ENCODE data around the gene OSBPL7.
"Not testable (repeated sequence)": the region's sequence is repeated elsewhere in the genome, so short reads cannot be mapped to it uniquely, and the experiment has no call there.

The OSBPL7 gene

DNA sequence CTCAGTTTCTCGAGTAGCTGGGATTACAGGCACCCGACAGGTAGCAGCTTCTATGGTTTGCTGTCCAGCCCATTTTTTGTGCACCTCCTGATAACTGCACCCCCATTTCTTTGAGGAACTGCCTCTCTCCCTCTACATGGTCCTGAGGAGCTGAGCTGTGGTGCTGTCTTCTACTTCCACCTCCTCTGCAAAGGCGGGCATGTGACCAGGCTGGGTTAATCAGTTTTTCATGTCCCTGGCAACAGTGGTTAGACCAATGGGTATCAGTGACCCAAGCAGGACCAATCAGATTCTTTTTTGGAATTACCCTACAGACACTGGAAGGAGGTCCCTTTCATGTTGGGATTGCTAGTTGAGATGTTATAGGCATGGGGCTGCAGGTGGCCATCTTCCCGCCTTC lies 47.3 kb downstream of the OSBPL7 start:
- no peak for DNase-seq (ENCODE audit: low spot score)
- Histone ChIP-seq H3K4me3 (no peak overlapping the region), H3K27ac (no peak overlapping the region)
- TF ChIP-seq, protein P1, sequence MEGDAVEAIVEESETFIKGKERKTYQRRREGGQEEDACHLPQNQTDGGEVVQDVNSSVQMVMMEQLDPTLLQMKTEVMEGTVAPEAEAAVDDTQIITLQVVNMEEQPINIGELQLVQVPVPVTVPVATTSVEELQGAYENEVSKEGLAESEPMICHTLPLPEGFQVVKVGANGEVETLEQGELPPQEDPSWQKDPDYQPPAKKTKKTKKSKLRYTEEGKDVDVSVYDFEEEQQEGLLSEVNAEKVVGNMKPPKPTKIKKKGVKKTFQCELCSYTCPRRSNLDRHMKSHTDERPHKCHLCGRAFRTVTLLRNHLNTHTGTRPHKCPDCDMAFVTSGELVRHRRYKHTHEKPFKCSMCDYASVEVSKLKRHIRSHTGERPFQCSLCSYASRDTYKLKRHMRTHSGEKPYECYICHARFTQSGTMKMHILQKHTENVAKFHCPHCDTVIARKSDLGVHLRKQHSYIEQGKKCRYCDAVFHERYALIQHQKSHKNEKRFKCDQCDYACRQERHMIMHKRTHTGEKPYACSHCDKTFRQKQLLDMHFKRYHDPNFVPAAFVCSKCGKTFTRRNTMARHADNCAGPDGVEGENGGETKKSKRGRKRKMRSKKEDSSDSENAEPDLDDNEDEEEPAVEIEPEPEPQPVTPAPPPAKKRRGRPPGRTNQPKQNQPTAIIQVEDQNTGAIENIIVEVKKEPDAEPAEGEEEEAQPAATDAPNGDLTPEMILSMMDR (IDR thresholded peaks at IDR 0.05), result no peak

- not testable (repeated sequence) for DNase-seq (ENCODE audit: low spot score); H3K27ac ChIP-seq; H3K4me3 ChIP-seq
Observed at GRCh38 chr17:47773649-47774048, 47.9 kb downstream of the OSBPL7 start.

DNA sequence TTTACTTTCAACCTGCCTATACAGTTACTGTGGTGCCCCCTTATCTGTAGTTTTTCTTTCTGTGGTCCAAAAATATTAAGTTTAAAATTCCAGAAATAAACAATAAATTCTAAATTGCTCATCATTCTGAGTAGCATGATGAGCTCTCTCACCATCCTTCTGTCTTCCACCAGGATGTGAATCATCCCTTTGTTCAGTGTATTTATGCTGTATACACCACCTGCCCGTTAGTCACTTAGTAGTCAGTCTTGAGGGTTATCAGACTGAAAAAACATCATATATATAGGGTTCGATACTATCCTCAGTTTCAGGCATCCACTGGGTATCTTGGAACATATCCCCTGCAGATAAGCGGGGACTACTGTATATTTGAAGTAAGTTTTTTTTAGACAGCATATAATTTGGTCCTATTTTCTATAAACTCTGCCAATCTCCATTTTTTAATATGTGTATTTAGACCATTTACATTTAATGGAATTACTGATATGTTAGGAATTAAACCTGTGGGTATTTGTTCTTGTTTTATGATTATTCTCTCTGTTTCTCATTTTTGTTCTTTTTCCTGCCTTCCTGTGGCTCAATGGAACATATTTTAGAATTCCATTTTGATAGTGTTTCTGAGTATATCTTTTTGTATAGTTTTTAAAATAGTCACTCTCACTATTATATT lies 57.5 kb downstream of the OSBPL7 start:
- DNase-seq (ENCODE audit: low spot score), result no peak
- TF ChIP-seq, protein P1 (IDR thresholded peaks at IDR 0.05), result no peak
- no peak overlapping the region for H3K27ac ChIP-seq
- no peak overlapping the region for H3K4me3 ChIP-seq

GRCh38 chr17:47762728-47763127 lies 58.9 kb downstream of the OSBPL7 start:
- Histone ChIP-seq H3K27ac (no peak overlapping the region), H3K4me3 (no peak overlapping the region)
- DNase-seq (ENCODE audit: low spot score), result no peak
- TF ChIP-seq, protein P1 (IDR thresholded peaks at IDR 0.05), result no peak

- no peak for DNase-seq (ENCODE audit: low spot score)
- TF ChIP-seq, protein P1 (IDR thresholded peaks at IDR 0.05), result no peak
- Histone ChIP-seq H3K4me3 (no peak overlapping the region), H3K27ac (no peak overlapping the region)
Observed at GRCh38 chr17:47760409-47761140, 61.0 kb downstream of the OSBPL7 start.

DNA sequence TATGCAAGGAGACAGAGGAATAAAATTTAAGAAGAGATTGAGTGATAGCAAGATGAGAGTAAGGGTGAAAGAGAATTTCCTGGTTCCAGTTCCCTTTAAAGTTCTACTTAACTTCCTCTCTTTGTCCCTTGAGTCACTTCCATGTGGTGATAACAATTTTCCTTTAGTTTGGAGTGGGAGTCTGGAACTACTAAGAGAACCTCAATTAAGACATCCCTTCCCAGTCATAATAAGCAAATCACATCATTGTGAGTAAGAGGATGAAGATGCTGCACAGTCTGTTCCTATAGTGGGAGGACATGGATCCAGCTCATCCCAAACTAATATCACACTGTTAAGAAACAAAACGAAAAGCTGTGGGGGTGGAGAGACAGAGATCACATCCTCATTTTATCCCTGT lies 64.2 kb downstream of the OSBPL7 start:
- no peak for DNase-seq (ENCODE audit: low spot score)
- H3K27ac ChIP-seq, result no peak overlapping the region
- no peak overlapping the region for H3K4me3 ChIP-seq
- TF ChIP-seq, protein P1 (IDR thresholded peaks at IDR 0.05), result no peak

Data from coronary artery (tissue), 2 donors.